IPS-18c (cell line): ENCODE measurements around the gene C16orf87.
"Not testable (repeated sequence)": the region's sequence is repeated elsewhere in the genome, so short reads cannot be mapped to it uniquely, and the experiment has no call there.

ENCODE experiments used
- H3K4me3 ChIP-seq: 2 replicates; pipeline ENCODE4 v1.7.0; 2013; ENCODE audit warnings: low read depth, mild to moderate bottlenecking, low read length, moderate library complexity; ENCODE audit not compliant: insufficient read depth
- H3K9me3 ChIP-seq: one replicate; pipeline ENCODE4 v1.6.1; 2013; ENCODE audit warnings: mild to moderate bottlenecking, low read length, moderate library complexity; ENCODE audit not compliant: control insufficient read depth, insufficient read depth

Gene C16orf87

GRCh38 chr16:46784569-46784968, 46.4 kb downstream of the C16orf87 start:
- H3K9me3 ChIP-seq, H3K4me3 ChIP-seq: not testable (repeated sequence)

GRCh38 chr16:46783800-46784199, 47.2 kb downstream of the C16orf87 start:
- H3K9me3 ChIP-seq = peaks cover 3% of the 10 kb centered on the region
- no peak overlapping the region for H3K4me3 ChIP-seq

- H3K9me3 ChIP-seq = peaks cover 3% of the 10 kb centered on the region
- H3K4me3 ChIP-seq = no peak overlapping the region
Observed at GRCh38 chr16:46782320-46782719, 48.7 kb downstream of the C16orf87 start.

GRCh38 chr16:46777804-46778203, 53.2 kb downstream of the C16orf87 start:
- Histone ChIP-seq H3K9me3 (no peaks in the 10 kb centered on the region), H3K4me3 (no peak overlapping the region)

GRCh38 chr16:46775214-46775613, 55.8 kb downstream of the C16orf87 start:
- Histone ChIP-seq H3K9me3 (no peaks in the 10 kb centered on the region), H3K4me3 (no peak overlapping the region)

GRCh38 chr16:46774743-46775177, 56.2 kb downstream of the C16orf87 start:
- no peaks in the 10 kb centered on the region for H3K9me3 ChIP-seq
- H3K4me3 ChIP-seq = no peak overlapping the region

GRCh38 chr16:46772463-46772862, 58.5 kb downstream of the C16orf87 start:
- Histone ChIP-seq H3K9me3 (no peaks in the 10 kb centered on the region), H3K4me3 (no peak overlapping the region)

GRCh38 chr16:46768809-46769208, 62.2 kb downstream of the C16orf87 start:
- no peaks in the 10 kb centered on the region for H3K9me3 ChIP-seq
- no peak overlapping the region for H3K4me3 ChIP-seq

- no peak overlapping the region for H3K4me3 ChIP-seq
- no peaks in the 10 kb centered on the region for H3K9me3 ChIP-seq
Observed at GRCh38 chr16:46765050-46765449, 65.9 kb downstream of the C16orf87 start.

GRCh38 chr16:46763147-46763546, 67.8 kb downstream of the C16orf87 start:
- H3K9me3 ChIP-seq = no peaks in the 10 kb centered on the region
- no peak overlapping the region for H3K4me3 ChIP-seq

GRCh38 chr16:46762583-46762982, 68.4 kb downstream of the C16orf87 start:
- H3K4me3 ChIP-seq = no peak overlapping the region
- H3K9me3 ChIP-seq = no peaks in the 10 kb centered on the region

- no peak overlapping the region for H3K4me3 ChIP-seq
- H3K9me3 ChIP-seq = no peaks in the 10 kb centered on the region
Observed at GRCh38 chr16:46759309-46759708, 71.7 kb downstream of the C16orf87 start.

- H3K9me3 ChIP-seq = no peaks in the 10 kb centered on the region
- H3K4me3 ChIP-seq = no peak overlapping the region
Observed at GRCh38 chr16:46757339-46758050, 73.5 kb downstream of the C16orf87 start.

GRCh38 chr16:46756772-46757171, 74.2 kb downstream of the C16orf87 start:
- H3K4me3 ChIP-seq = no peak overlapping the region
- H3K9me3 ChIP-seq = no peaks in the 10 kb centered on the region

GRCh38 chr16:46753015-46753414, 78.0 kb downstream of the C16orf87 start:
- Histone ChIP-seq H3K4me3 (no peak overlapping the region), H3K9me3 (no peaks in the 10 kb centered on the region)

- no peak overlapping the region for H3K4me3 ChIP-seq
- no peaks in the 10 kb centered on the region for H3K9me3 ChIP-seq
Observed at GRCh38 chr16:46751381-46751780, 79.6 kb downstream of the C16orf87 start.

GRCh38 chr16:46748775-46749705, 81.9 kb downstream of the C16orf87 start:
- H3K4me3 ChIP-seq = no peak overlapping the region
- H3K9me3 ChIP-seq = no peaks in the 10 kb centered on the region
